NCI-H510A (cell line): Measurements from ENCODE around the gene SMG7.

ENCODE experiments used
- DNase-seq: peaks from one replicate; lab custom pipeline; 2025; lab: John Stamatoyannopoulos, UW

The SMG7 gene

DNA sequence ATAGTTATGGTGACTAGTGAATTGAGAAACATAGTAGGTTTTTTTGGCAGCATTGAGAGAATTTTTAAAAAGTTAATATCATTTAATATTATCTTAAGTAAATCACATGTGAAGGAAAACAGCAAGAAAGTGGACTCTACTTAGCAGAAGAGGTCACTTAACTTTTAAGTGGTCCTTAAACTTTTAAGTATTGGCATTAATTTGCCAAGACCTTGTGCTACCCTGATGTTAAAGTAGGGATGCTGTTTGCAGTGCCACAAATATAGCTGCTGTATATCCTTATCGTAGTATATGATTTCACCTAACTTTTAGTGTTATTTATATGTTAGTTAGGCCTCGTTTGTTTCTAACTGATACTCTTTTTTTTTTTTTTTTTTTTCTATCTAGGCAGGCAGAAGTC, 40.2 kb downstream of the SMG7 start:
- no peak for DNase-seq

DNA sequence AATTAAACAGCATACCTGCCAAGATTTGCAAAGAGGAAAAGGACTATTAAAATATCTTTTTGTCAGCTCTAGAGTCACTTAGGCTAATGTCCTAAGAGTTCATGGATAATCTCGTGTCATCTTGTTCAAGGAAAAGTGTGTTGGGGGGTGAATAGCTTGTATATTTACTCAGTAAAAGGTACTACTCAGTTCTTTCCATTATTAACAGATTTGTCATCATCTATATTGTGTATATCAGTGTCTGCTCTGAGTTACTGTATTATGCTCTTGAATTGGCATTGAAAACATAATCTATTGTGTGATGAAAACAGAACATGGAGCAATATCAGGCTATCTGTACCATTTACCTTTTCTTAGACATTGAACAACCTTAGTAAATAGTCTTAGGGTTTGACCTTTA, 41.9 kb downstream of the SMG7 start:
- no peak for DNase-seq

DNA sequence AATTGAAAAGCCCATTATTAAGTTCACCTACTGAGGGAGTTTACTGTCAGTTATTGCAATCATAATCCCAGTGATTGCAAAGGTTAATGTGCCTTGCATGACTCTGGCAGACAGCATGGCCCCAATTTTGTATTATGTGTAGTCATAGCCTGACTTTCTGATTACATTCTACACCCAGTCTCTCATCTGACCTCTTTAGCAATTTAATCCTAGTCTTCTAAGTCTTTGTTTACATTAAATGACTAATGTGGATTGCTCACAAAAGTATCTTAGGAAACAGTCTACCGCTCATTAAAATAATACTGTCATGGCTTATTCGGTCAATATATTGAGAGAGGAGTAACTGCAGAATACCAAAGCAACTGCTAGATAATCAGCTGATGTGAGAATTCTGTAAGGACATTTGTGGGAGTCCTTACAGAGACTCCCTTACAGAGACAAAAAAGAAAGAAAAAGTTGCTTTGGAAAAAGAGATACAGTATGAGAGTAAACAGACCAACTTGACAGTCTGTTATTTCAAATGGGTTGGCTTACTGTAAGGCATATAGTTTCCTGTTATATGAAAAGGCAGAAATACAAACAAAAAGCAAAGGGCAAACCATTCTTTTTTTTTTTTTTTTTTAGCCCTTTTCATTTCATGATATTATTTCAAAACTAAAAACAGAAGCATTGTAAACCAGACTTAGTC, 42.8 kb downstream of the SMG7 start:
- DNase-seq: no peak

DNA sequence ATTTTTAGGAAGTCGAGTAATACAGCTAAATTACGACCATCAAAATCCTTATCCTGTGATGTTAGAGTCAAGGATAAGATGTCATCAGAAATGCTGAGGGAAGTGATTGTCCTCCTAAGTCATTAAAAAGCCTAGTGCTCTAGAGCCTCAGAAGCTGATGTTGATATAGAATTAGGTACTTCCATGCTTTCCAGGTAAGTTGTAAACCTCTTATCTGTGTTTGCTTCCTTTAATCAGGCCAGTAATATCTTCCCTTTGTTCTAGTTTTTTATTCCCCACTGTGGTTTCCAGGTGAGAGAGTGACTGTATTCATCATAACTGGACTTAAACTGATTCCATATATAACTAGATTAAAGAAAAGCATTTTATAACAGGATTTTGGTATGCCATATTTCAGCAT, 44.4 kb downstream of the SMG7 start:
- DNase-seq: no peak

- no peak for DNase-seq
These were observed 45.1 kb downstream of the SMG7 start for GRCh38 chr1:183517401-183517800.

DNA sequence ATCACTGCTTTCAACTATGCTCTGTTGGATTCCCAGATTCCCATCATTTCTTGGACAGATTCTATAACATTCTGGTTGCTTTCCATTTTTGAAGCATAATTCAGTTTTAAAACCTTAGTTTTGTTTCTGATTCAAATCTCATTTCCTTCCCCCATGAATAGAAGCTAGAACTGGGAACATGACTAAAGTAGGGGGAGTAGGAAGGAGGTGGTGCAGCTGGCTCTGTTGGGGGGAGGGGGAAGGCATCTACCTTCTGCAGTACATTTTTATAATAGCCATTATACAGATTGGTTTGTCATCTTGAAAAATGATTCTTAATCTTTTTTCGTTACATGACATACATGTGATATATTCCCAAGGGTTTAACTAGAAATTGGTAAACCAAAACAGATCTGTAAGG, 48.1 kb downstream of the SMG7 start:
- DNase-seq: no peak

DNA sequence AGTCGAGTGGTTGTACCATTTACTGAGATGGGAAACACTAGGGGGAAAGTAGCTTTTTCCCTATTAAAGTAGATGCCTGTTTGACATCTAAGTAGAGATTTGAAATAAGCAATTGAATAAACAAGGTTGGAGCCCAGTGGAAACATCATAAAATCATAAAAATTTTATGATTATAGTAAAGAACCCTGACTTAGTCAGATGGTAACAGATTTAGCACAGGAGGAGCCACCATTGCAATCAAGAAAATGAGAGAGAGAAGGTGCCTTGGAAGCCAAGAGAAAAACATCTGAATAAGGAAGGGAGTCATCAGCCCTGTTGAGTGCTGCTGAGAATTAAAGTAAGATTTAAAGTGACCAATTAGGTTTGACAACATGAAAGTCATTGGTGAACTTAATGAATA, 49.8 kb downstream of the SMG7 start:
- no peak for DNase-seq

GRCh38 chr1:183528577-183528976, 56.3 kb downstream of the SMG7 start:
- DNase-seq: no peak

DNA sequence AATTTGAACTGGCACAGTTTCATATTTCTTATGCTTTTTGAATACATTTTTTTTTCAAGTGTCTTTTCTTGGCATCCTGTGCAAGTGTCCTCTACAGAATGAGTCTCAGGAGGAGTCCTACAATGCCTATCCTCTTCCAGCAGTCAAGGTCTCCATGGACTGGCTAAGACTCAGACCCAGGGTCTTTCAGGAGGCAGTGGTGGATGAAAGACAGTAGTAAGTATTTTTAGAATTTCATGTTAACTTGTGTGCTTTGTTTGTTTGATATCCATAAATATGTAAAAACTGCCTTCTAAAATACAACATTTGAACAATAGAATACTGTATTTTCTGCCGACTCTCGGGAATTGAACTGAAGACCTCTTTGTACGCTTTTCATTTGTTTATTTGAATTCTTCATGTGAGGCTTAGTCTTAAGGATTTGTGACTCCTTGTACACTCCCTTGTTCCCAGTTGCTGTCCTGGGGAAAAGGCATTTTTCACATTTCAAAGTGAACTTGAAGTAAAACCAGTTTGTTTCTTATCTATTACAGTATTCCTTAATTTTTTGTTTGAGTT, 61.4 kb downstream of the SMG7 start:
- no peak for DNase-seq

DNA sequence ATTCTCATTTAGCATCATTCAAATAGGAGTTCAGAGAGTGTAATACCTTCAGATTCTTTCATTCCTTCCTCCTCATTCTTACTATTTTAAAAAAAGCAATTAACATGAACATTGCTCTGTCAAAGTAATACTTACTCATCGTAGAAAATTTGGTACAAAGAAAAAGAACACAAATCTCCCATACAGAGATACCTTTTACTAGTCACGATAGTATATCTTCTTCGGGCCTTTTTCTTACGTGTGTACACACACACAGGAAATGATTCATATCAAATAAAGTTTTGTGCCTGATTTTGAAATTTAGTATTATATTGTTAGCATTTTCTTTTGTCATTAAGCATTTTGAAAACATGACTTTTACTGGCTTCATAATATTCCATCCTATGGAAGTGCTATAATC, 65.1 kb downstream of the SMG7 start:
- DNase-seq: no peak

GRCh38 chr1:183543619-183544204, 71.4 kb downstream of the SMG7 start:
- no peak for DNase-seq

GRCh38 chr1:183544598-183545297, 72.4 kb downstream of the SMG7 start:
- no peak for DNase-seq

- no peak for DNase-seq
These were observed 74.1 kb downstream of the SMG7 start for GRCh38 chr1:183546427-183546826.

DNA sequence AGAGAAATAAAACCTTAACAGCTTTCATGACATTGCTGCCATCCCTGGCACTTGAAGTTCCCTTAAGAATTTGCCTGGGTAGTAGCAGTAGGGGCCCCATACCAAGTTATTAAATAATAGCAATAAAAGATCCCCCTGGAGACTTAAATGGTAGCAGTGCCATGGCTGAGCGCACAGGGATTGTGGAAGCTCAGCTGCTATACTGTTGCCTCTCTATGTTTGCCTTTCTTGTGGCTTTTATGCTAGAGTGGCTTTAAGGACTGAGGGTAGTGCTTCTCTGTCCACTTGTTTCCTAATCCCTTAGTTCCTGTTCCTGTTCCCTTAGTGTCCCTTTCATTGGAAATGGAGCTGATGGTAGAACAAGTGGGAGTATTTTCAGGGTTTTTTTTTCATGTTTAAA, 75.8 kb downstream of the SMG7 start:
- peak; percentile 49 for DNase-seq

- no peak for DNase-seq
These were observed 78.6 kb downstream of the SMG7 start for GRCh38 chr1:183550915-183551314.

GRCh38 chr1:183551924-183552323, 79.6 kb downstream of the SMG7 start:
- no peak for DNase-seq

DNA sequence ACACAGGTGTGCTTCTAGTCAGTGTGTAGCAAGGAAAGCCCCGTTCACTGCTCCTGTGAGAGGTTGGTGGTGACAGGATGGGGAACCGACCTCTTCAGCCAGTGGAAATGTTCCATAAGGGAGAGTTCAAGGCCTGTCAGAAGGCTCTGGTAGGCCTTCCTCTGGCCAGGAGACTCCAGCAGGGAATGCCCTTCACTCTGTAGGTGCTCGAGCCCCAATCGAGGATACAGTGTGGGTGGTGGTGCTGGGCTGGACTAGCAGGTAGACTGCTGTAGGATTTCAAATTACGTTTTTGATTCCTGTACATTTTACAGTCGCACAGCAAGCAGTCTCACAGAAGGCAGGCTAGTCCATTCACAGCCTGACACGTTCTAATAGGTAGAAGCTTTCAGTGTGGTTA, 80.1 kb downstream of the SMG7 start:
- DNase-seq: no peak

DNA sequence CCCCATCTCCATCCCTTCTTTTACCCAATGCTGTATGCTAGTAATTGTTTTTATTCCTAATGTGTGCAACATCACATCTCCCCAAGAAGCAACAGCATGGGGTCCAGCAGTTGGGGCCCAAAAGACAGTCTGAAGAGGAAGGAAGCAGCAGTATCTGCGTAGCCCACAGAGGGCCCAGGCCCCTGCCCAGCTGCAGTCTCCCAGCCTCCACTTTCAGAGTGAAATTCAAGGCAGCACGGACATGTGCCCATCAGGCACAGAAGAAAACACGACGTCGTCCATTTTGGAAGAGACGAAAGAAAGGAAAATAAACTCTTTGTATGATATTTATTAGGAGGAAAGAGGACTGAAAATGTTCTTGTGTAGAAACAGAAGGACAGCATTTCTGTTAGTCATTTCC, 80.6 kb downstream of the SMG7 start:
- no peak for DNase-seq

GRCh38 chr1:183553331-183553730, 81.0 kb downstream of the SMG7 start:
- no peak for DNase-seq

GRCh38 chr1:183553764-183554163, 81.5 kb downstream of the SMG7 start:
- no peak for DNase-seq

GRCh38 chr1:183554577-183554976, 82.3 kb downstream of the SMG7 start:
- DNase-seq: no peak

DNA sequence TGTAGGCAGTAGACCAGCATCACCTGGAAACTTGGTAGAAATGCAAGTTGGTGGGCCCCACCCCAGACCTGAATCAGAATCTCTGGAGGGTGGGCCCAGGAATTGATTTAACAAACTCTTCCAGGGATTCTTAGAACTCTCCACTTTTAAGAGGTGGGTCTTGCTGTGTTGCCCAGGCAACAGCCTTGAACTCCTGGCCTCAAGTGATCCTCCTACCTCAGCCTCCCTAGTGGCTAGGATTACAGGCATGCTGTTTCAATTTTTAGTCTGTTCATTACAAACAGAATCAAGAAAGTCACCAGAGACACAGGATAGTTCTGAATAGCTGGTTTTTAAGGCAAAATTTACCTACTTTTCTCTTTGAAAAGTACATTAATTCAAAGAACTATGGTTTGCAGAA, 86.8 kb downstream of the SMG7 start:
- no peak for DNase-seq

GRCh38 chr1:183562701-183563100, 90.4 kb downstream of the SMG7 start:
- DNase-seq: no peak
